ENCODE results near the gene RHOXF2. TPM values are rescaled to one million over a fixed set of nuclear protein-coding genes. Genes with fewer than 3 reads are reported as not detected.
"Not testable (repeated sequence)": the region's sequence is repeated elsewhere in the genome, so short reads cannot be mapped to it uniquely, and the experiment has no call there.

RHOXF2 gene
- polyA plus RNA-seq (2012; ENCODE audit: insufficient read depth, insufficient read length, low read depth) = not detected

- H3K36me3 ChIP-seq; H3K4me1 ChIP-seq; H3K4me3 ChIP-seq (ENCODE audit: low read depth, low read length); H3K9me3 ChIP-seq; H3K27me3 ChIP-seq; DNase-seq: not testable (repeated sequence)
Observed at GRCh38 chrX:120158313-120158712, at the start of gene RHOXF2. RHOXF2 (plus strand) TSS chrX:120158613; CDS start chrX:120158751, 138 bp downstream.

- H3K9me3 ChIP-seq = no peaks in the 10 kb centered on the region
- H3K27me3 ChIP-seq = no peaks in the 10 kb centered on the region
- H3K36me3 ChIP-seq = no peaks in the 10 kb centered on the region
- no peak for DNase-seq
- H3K4me3 ChIP-seq (ENCODE audit: low read depth, low read length) = no peak overlapping the region
- no peak for TF ChIP-seq CTCF (IDR thresholded peaks at IDR 0.05; ENCODE audit: low read depth, low read length)
- H3K4me1 ChIP-seq = no peaks in the 10 kb centered on the region
Observed at GRCh38 chrX:120109378-120109777, 49.0 kb upstream of the RHOXF2 start.

- no peak for TF ChIP-seq CTCF (IDR thresholded peaks at IDR 0.05; ENCODE audit: low read depth, low read length)
Observed at GRCh38 chrX:120111611-120112010, 46.8 kb upstream of the RHOXF2 start.

GRCh38 chrX:120115438-120115963 lies 42.9 kb upstream of the RHOXF2 start, which contains the start of gene RHOXF1:
RHOXF1 (minus strand) TSS chrX:120115913; CDS start chrX:120115862, 51 bp downstream.
- H3K4me1 ChIP-seq = no peaks in the 10 kb centered on the region
- H3K36me3 ChIP-seq = no peaks in the 10 kb centered on the region
- no peaks in the 10 kb centered on the region for H3K27me3 ChIP-seq
- no peak for TF ChIP-seq CTCF (IDR thresholded peaks at IDR 0.05; ENCODE audit: low read depth, low read length)
- H3K9me3 ChIP-seq = no peaks in the 10 kb centered on the region
- DNase-seq = no peak
- H3K4me3 ChIP-seq (ENCODE audit: low read depth, low read length) = no peak within 1 kb of the TSS

More at GRCh38 chrX:120111611-120112010, 46.8 kb upstream of the RHOXF2 start:
- H3K4me1 ChIP-seq = no peaks in the 10 kb centered on the region
- H3K27me3 ChIP-seq = no peaks in the 10 kb centered on the region
- no peak overlapping the region for H3K4me3 ChIP-seq (ENCODE audit: low read depth, low read length)
- no peaks in the 10 kb centered on the region for H3K36me3 ChIP-seq
- H3K9me3 ChIP-seq = no peaks in the 10 kb centered on the region
- DNase-seq = no peak

GRCh38 chrX:120120223-120120622 lies 38.2 kb upstream of the RHOXF2 start:
- Histone ChIP-seq H3K9me3 (no peaks in the 10 kb centered on the region), H3K27me3 (no peaks in the 10 kb centered on the region), H3K4me3 (ENCODE audit: low read depth, low read length) (no peak overlapping the region), H3K4me1 (no peaks in the 10 kb centered on the region), H3K36me3 (no peaks in the 10 kb centered on the region)
- no peak for DNase-seq
- no peak for TF ChIP-seq CTCF (IDR thresholded peaks at IDR 0.05; ENCODE audit: low read depth, low read length)

- H3K4me1 ChIP-seq = no peaks in the 10 kb centered on the region
- no peaks in the 10 kb centered on the region for H3K27me3 ChIP-seq
- TF ChIP-seq CTCF (IDR thresholded peaks at IDR 0.05; ENCODE audit: low read depth, low read length) = no peak
- no peaks in the 10 kb centered on the region for H3K9me3 ChIP-seq
- H3K4me3 ChIP-seq (ENCODE audit: low read depth, low read length) = no peak overlapping the region
- no peaks in the 10 kb centered on the region for H3K36me3 ChIP-seq
- no peak for DNase-seq
Observed at GRCh38 chrX:120125444-120125843, 33.0 kb upstream of the RHOXF2 start.

- not testable (repeated sequence) for H3K36me3 ChIP-seq; H3K4me1 ChIP-seq; H3K9me3 ChIP-seq; H3K27me3 ChIP-seq; H3K4me3 ChIP-seq (ENCODE audit: low read depth, low read length); DNase-seq
Observed at GRCh38 chrX:120128306-120128846, 30.0 kb upstream of the RHOXF2 start.
